ENCODE data around the gene VWA8.
"Not testable (repeated sequence)": the region's sequence is repeated elsewhere in the genome, so short reads cannot be mapped to it uniquely, and the experiment has no call there.

The VWA8 gene

DNA sequence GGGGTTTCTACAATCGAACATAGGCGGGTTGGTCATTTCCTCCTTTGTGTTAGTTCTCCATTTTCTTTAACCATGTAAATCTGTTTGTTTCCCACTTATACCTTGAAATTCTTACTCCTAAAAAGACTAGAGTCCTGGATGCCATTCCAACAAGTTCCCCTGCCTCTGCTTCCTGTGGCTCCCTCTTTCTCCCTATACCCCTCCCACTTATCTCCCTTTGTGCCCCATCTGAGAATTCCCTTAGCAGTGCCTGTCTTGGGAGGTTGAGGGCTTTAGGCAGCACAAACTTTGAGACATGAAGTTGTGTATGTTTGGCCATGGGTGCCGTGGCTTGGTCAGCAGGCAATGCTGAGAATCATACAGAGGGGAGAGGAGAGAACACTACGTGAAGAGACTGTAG is 327.1 kb downstream of the VWA8 start:
- no peak for TF ChIP-seq ZNF274 (IDR thresholded peaks at IDR 0.05; ENCODE audit: low read depth, low read length)
- no peak overlapping the region for H3K4me3 ChIP-seq (ENCODE audit: low read length)

DNA sequence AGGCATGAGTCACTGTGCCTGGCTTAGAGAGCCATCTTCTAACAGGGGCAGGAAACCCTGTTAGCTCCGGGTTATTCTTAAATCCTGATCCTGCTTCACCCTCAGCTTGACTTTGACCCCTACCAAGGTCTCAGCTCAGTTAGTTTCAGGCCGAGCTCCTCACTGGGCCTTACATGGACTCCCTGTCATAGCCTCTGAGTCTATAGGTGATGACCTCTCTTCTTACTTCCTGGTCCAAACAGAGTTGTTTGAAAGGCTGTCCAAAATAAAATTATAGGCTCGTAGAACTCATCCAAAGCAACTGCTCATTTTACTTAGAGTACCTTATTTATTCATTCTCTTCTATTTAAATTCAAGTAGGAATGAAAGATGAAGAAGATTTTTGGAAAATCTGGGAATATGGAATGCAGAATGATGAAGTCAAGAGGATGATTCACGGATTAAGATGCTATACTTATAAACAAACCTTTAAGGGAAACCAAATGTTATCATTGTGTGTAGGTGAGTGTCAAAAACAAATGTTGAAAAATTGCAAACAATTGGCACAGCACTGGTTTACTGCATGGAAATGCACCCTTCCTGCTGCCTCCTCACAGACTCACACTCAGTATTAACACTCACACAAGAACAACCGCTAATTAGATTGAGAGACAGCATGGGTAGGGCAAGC is 329.5 kb downstream of the VWA8 start:
- TF ChIP-seq ZNF274 (IDR thresholded peaks at IDR 0.05; ENCODE audit: low read depth, low read length), result no peak
- no peak overlapping the region for H3K4me3 ChIP-seq (ENCODE audit: low read length)

DNA sequence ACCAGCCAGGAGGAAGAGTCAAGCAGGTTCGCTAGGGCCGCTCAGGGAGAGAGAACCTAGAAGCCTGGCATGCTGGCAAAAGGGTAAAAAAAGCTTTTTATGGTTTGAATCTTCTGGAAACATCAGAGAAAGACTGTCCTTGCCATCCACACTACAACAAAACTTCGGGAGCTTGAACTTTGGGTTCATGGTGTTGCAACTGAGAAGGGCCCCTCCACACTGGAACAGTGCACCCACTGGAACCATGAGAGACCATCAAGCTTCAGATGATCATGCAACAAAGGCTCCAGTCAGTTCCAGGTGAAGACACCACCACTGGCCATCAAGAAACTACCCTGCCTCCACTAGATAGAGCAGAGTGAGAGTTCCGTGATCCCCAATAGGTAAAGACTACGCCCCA is 333.5 kb downstream of the VWA8 start:
- TF ChIP-seq ZNF274 (IDR thresholded peaks at IDR 0.05; ENCODE audit: low read depth, low read length), result no peak
- no peak overlapping the region for H3K4me3 ChIP-seq (ENCODE audit: low read length)

DNA sequence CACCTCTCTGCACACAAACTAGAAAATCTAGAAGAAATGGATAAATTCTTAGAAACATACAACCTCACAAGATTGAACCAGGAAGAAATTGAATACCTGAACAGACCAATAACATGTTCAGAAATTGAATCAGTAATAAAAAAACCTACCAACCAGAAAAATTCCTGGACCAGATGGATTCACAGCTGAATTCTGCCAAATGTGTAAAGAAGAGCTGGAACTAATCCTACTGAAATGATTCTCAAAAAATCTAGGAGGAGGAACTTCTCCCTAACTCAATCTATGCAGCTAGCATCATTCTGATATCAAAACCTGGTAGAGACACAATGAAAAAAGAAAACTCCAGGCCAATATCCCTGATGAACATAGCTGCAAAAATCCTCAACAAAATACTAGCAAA is 336.9 kb downstream of the VWA8 start:
- TF ChIP-seq ZNF274 (IDR thresholded peaks at IDR 0.05; ENCODE audit: low read depth, low read length), result no peak
- no peak overlapping the region for H3K4me3 ChIP-seq (ENCODE audit: low read length)

DNA sequence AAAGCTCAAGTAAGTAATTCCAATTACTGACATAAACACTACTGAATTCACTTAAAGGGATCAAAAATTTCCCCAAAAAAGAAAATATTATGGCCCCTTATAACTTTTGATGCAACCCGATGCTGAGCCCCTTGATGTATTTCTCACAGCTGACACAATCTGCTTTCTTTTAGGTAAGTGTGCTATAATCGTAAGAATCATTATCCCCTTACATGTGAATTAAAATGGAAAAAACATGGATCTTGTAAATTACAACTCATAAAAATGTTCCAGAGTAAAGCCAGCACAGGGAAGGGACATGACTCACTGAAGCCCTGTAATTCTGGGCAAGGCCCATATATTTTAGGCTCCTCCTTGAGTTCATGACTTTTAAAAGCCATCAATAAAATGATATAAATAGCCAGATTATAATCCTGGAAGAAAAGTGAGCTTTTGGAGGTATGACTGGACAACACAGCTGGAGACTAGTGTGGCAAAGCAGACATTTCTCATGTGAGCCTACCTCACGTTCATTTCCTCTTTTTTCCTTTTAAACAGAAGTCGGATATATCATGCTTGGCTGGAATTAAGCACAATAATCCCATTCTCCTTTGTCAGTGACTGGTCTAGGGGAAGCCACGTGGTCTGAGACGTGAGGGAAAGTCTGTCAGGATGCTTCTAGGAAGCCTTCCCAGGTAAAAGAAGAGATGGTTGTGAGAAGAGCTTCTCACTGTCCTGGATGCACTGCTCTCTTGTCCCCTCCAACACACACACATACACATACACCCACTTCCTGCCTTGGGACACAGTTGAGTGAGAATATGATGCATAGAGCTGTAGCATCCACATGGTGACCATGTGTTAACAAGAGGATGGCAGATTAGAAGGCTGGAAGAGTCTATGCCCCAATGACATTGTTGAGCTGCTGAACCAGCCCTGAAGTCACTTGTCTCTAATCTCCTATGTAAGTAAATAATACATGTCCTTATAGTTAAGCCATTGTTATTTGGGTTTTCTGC is 338.2 kb downstream of the VWA8 start:
- TF ChIP-seq ZNF274 (IDR thresholded peaks at IDR 0.05; ENCODE audit: low read depth, low read length), result no peak
- H3K4me3 ChIP-seq (ENCODE audit: low read length), result no peak overlapping the region

DNA sequence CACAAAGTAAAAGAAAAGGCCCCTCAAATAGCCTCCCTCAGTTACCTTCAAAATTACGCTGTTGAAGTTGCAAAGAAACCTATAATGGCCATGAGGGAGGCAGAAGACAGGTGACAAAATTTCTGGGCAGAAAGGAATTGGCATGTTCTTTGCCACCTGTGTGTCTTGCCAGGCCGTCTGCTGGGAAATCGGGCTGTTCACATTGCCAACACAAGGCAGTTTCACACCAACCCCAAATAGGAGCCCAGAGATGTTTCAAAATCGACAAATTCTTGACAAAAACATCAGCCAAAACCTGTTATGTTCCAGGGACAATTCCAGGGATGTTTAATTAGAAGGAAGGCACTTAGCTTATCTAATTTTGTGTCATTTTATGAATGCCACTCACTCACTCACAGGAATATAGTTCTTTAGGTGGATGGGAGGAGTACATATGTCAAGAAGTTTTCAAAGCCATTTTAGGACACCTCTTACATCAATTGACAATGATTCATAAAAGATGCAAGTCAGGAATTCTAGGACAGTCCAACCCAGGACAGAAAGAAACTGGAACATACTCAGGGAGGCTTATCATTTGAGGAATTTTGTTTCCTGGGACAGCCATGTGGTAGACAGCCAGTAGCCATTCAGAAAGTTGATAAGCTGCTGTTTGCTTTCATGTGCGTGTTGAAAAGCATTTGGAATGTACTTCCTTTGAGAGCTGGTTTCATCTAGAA is 339.0 kb downstream of the VWA8 start:
- TF ChIP-seq ZNF274 (IDR thresholded peaks at IDR 0.05; ENCODE audit: low read depth, low read length), result no peak
- no peak overlapping the region for H3K4me3 ChIP-seq (ENCODE audit: low read length)

DNA sequence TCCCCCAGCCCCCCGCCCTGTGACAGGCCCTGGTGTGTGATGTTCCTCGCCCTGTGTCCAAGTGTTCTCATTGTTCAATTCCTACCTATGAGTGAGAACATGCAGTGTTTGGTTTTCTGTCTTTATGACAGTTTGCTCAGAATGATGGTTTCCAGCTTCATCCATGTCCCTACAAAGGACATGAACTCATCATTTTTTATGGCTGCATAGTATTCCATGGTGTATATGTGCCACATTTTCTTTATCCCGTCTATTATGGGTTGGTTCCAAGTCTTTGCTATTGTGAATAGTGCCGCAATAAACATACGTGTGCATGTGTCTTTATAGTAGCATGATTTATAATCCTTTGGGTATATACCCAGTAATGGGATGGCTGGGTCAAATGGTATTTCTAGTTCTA is 343.3 kb downstream of the VWA8 start:
- not testable (repeated sequence) for H3K4me3 ChIP-seq (ENCODE audit: low read length)

DNA sequence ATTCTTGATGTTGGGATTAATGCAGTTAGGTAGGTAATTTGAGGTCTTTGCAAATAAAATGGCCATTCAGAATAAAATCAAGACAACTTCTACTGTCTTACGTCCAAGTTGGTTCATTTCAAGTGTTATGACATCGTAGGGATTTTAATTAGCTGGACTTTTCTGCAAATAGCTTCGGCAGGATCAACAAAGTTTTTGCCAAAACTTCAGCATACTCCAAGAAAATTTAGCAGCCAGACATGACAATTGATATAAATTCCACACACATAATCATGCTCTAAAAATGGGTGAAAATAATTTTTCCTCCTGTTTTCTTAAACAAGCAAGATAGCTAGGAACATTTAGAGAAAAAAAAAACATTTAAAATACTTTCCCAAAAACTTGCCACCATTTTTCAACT is 344.8 kb downstream of the VWA8 start:
- H3K4me3 ChIP-seq (ENCODE audit: low read length), result no peak overlapping the region
- TF ChIP-seq ZNF274 (IDR thresholded peaks at IDR 0.05; ENCODE audit: low read depth, low read length), result no peak

DNA sequence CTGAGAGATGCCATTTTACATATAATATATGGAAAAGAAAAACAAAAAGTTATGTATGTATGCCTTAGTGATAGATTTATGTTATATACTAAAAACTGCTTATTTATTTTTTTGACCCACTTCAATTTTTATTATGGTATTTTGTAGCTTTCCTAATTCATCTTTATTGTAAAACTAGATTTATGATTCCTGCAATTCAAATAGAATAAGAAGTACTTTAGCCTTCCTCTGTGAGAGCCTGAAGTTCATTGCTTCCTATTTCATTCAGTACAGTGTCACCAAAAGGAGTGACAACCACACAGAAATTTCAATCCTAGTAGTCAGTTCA is 345.4 kb downstream of the VWA8 start:
- no peak for TF ChIP-seq ZNF274 (IDR thresholded peaks at IDR 0.05; ENCODE audit: low read depth, low read length)
- H3K4me3 ChIP-seq (ENCODE audit: low read length), result no peak overlapping the region

DNA sequence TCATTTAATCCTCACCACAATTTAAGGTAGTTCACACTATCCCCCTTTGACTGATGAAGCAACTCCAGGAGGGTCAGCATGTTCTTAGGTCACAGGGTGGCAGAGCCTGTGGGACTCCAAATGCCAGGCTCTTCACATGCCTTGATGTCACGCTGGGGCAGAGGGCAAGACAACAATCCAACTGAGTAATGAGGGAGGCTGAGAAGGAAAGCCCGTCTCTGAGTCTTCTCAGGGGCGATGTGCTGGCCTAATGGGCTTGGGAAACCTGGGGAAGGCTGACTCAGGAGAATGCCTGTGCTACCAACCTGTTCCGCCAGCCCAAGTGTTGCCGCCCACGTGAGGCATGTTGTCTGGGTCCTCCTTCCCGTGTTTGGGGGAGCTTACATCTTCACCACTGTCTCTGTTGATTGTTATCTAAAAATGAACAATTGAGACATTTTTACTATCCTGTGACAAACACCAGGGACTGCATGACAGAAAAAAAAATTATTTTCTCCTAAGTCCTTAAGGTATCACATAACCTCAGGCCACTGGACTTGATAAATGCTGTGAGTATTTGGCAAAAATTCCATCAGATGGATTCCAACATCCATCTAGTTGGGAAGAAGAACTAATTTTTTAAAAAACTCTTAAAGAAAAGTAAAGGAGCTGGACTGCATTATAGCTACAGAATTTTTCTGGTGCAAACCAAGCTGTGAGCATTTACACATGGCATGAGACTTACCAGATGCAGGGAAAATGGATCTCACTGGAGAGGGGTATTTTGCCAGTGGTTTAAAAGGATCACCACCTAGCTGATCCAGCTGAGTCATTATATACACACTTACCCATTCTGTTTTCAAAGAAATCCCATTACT is 346.0 kb downstream of the VWA8 start:
- no peak for TF ChIP-seq ZNF274 (IDR thresholded peaks at IDR 0.05; ENCODE audit: low read depth, low read length)
- no peak overlapping the region for H3K4me3 ChIP-seq (ENCODE audit: low read length)

DNA sequence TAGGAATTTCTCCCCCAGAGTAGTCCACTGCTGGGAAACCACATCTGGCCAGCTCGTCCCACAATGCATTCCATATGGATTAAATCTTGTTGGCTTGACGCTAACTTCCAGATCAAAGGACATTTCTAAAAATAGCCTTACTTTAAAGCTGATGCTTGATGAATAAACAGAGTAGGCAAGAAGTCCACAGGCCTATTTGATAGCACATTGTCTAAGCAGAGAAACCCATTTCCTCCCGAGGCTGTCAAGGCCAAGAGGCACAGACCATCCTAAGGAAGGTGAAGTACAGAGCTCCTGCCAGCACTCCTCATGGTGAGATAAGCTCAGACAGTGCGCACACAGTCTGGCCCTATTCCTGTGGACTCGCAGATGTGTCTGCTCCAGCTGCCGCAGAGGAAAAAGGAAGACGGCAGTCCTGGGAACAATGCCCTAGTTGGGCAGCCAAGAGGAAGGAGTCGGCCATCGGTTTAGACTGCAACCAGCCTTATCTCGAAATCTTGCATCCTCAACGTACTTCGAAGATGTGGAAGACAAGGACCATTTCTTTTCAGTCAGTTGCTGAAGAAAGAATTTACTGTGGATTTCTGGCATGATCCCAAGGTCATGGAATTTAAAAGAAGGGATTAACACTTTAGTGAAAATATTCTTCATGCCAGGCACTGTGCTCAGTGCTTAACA is 346.8 kb downstream of the VWA8 start:
- H3K4me3 ChIP-seq (ENCODE audit: low read length), result no peak overlapping the region
- TF ChIP-seq ZNF274 (IDR thresholded peaks at IDR 0.05; ENCODE audit: low read depth, low read length), result no peak

DNA sequence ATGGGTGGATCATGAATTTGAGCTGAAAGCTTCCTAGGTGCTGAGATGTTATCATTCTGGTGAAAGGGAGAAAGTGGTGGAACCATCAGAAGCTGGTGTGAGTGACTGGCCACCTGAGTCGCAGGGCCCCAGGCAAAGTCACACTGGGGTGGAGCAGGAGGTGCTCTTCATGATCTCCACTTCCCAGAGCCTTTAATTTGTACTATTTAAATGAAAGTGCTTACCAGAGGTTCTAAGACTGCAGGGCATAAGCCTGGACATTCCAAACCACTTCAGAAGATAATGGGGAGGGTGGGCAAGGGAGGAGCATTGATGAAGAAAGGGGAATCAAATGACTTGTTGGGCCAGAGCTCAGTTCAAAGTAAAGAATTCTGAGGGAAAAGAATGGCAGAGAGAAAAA is 347.4 kb downstream of the VWA8 start:
- H3K4me3 ChIP-seq (ENCODE audit: low read length), result no peak overlapping the region
- TF ChIP-seq ZNF274 (IDR thresholded peaks at IDR 0.05; ENCODE audit: low read depth, low read length), result no peak

DNA sequence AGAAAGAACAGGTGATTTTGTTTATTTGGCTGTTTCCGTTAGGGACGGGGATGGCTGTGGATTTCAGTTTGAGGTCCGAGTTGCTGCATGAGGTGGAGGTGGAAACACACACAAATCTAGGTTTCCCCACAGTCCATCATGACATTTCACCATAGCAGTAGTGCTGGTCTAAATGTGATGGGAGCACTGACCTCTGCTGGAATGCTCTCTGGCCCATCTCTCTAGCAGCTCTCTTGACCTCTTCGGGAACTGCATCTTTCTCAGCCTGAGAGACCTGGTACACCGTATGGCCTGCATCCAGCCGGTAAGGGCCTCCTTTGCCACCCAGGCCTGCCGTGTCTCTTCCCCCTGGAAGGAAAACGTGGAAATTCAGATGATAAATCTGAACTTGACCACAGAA is 349.5 kb downstream of the VWA8 start:
- TF ChIP-seq ZNF274 (IDR thresholded peaks at IDR 0.05; ENCODE audit: low read depth, low read length), result no peak
- H3K4me3 ChIP-seq (ENCODE audit: low read length), result no peak overlapping the region

Data from GM08714 (cell line).